Mesenchymal stem cell (in vitro differentiated cells and primary cell): ENCODE measurements around the gene MVP.

Source experiments
- DNase-seq: peaks from one replicate; pipeline ENCODE4 v3.0.0-alpha.2; 2013
- H2AFZ ChIP-seq: one replicate; pipeline ENCODE4 v1.6.1; 2013; ENCODE audit warnings: low read depth, mild to moderate bottlenecking, control low read depth, inconsistent platforms, low read length, moderate library complexity
- H2AK5ac ChIP-seq: 2 replicates; pipeline ENCODE4 v1.6.1; 2013; ENCODE audit warnings: low read length, moderate library complexity, mild to moderate bottlenecking, inconsistent platforms; ENCODE audit not compliant: severe bottlenecking
- H2BK120ac ChIP-seq: one replicate; pipeline ENCODE4 v1.6.1; 2013; ENCODE audit warnings: low read depth, mild to moderate bottlenecking, inconsistent platforms, low read length, moderate library complexity
- H2BK12ac ChIP-seq, 2 experiments: one replicate each; pipeline ENCODE4 v1.6.1; 2013; ENCODE audit warnings: inconsistent platforms in 2 of 2, low read length in 2 of 2, mild to moderate bottlenecking in 2 of 2, moderate library complexity in 2 of 2, control low read depth in 1 of 2
- H2BK15ac ChIP-seq: one replicate; pipeline ENCODE4 v1.6.1; 2013; ENCODE audit warnings: mild to moderate bottlenecking, low read depth, inconsistent platforms; ENCODE audit not compliant: poor library complexity, severe bottlenecking
- H2BK5ac ChIP-seq: 2 replicates; pipeline ENCODE4 v1.6.1; 2013; ENCODE audit warnings: low read depth, mild to moderate bottlenecking, low read length, control low read depth, inconsistent platforms; ENCODE audit not compliant: poor library complexity, severe bottlenecking
- H3K14ac ChIP-seq, 2 experiments: one replicate each; pipeline ENCODE4 v1.6.1; 2013; ENCODE audit warnings: inconsistent platforms in 2 of 2, low read length in 2 of 2, control low read depth in 1 of 2, mild to moderate bottlenecking in 1 of 2, moderate library complexity in 1 of 2
- H3K18ac ChIP-seq, 2 experiments: one replicate each; pipeline ENCODE4 v1.6.1; 2013; ENCODE audit warnings: inconsistent platforms in 2 of 2, low read length in 2 of 2, control low read depth in 1 of 2, low read depth in 1 of 2, mild to moderate bottlenecking in 1 of 2
- H3K23ac ChIP-seq, 2 experiments: one replicate each; pipeline ENCODE4 v1.6.1; 2013; ENCODE audit warnings: inconsistent platforms in 2 of 2, low read length in 2 of 2, mild to moderate bottlenecking in 2 of 2, moderate library complexity in 2 of 2, control low read depth in 1 of 2
- H3K27ac ChIP-seq: 2 replicates; pipeline ENCODE4 v1.5.1; 2013; ENCODE audit warnings: mild to moderate bottlenecking, moderate library complexity, low read length, control low read depth, inconsistent platforms; ENCODE audit not compliant: poor library complexity, severe bottlenecking
- H3K27me3 ChIP-seq, 2 experiments: 2 replicates each; pipeline versions ENCODE4 v1.6.1 to v1.7.0; 2013; ENCODE audit warnings: low read length in 2 of 2, mild to moderate bottlenecking in 2 of 2, moderate library complexity in 2 of 2, control low read depth in 1 of 2, inconsistent platforms in 1 of 2; ENCODE audit not compliant: control insufficient read depth in 1 of 2, insufficient read depth in 1 of 2
- H3K36me3 ChIP-seq, 2 experiments: 2 replicates each; pipeline versions ENCODE4 v1.6.1 to v1.7.0; 2013; ENCODE audit warnings: low read length in 2 of 2, control low read depth in 1 of 2, inconsistent platforms in 1 of 2, low read depth in 1 of 2, mild to moderate bottlenecking in 1 of 2; ENCODE audit not compliant: insufficient read depth in 2 of 2, control insufficient read depth in 1 of 2
- H3K4ac ChIP-seq, 2 experiments: one replicate each; pipeline ENCODE4 v1.6.1; 2013; ENCODE audit warnings: inconsistent platforms in 2 of 2, low read length in 2 of 2, mild to moderate bottlenecking in 2 of 2, moderate library complexity in 2 of 2, control low read depth in 1 of 2, low read depth in 1 of 2
- H3K4me1 ChIP-seq: 2 replicates; pipeline ENCODE4 v1.6.1; 2013; ENCODE audit warnings: low read depth, low read length, control low read depth; ENCODE audit not compliant: control insufficient read depth, insufficient read depth
- H3K4me2 ChIP-seq: 2 replicates; pipeline ENCODE4 v1.6.1; 2013; ENCODE audit warnings: low read length, mild to moderate bottlenecking, inconsistent platforms; ENCODE audit not compliant: poor library complexity, severe bottlenecking
- H3K4me3 ChIP-seq, 2 experiments: 2 replicates each; pipeline versions ENCODE4 v1.5.1 to v1.7.0; 2013; ENCODE audit warnings: low read length in 2 of 2, mild to moderate bottlenecking in 2 of 2, control low read depth in 1 of 2, low read depth in 1 of 2; ENCODE audit not compliant: insufficient read depth in 1 of 2
- H3K79me1 ChIP-seq: replicated peaks from 2 replicates; pipeline ENCODE4 v1.6.1; 2013; ENCODE audit warnings: mild to moderate bottlenecking, control low read depth, low read length, inconsistent platforms; ENCODE audit not compliant: poor library complexity, severe bottlenecking
- H3K9ac ChIP-seq: 2 replicates; pipeline ENCODE4 v1.7.0; 2013; ENCODE audit warnings: mild to moderate bottlenecking, low read length, moderate library complexity
- H3K9me3 ChIP-seq: 2 replicates; pipeline ENCODE4 v1.7.0; 2013; ENCODE audit warnings: mild to moderate bottlenecking, low read length; ENCODE audit not compliant: control insufficient read depth
- H4K8ac ChIP-seq: one replicate; pipeline ENCODE4 v1.6.1; 2013; ENCODE audit warnings: inconsistent platforms, mild to moderate bottlenecking, low read length, moderate library complexity
- H4K91ac ChIP-seq: one replicate; pipeline ENCODE4 v1.6.1; 2013; ENCODE audit warnings: mild to moderate bottlenecking, low read length, inconsistent platforms
- WGBS: methylation state at CpG from one replicate; pipeline ENCODE4 v1.1.7; 2013; ENCODE audit warnings: mixed read lengths; 5-methylcytosine and 5-hydroxymethylcytosine counted together

MVP gene

DNA sequence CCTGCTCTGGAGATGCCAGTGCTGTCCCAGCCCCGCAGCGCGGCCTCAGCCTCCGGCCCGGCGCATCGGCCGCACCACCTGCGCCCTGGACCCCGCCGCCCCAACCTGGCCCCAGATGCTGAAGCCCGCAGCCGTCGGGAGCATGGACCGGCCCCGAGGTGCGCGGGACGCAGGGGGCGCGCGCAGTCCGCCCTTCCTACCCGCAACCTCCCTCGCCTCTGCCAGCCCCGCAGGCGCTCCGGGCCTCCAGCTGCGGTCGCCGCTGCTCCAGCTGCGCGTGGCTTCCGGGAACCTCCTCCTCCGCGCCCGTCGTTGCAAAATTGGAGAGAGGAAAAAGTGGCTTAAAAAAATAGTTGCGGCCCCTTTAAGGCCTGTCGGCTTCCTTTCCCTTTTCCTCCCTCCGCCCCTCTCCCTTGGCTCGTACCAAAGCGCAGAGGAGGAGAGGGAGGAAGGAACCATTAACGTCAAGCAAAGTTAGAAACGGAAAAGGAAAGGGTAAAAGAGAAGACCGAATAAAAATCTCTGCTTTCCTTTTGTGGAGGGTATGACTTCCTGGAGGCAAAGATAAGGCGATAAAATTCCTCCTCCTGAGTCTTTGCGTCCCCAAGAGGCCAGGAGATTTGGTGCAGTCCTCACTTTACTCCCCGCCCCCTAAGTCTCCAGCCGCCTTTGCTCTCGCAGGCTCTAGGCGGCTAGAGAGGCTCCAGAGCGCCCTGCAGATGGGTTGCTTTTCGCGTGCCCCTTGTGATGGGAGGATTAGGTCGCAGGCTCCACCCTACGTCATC is 42.8 kb downstream of the MVP start, which contains the start of gene CDIPT:
CDIPT (minus strand) TSS at position 343 of the 785 bp plus-strand sequence. CDS start 369 bp downstream, outside the sequence.
- WGBS: under 1% methylated on average over 27 of the region's 57 CpGs
- Histone ChIP-seq H2AFZ (peak within 1 kb of the TSS; percentile 80), H3K23ac (peak within 1 kb of the TSS in 1 of 2 experiments; percentile 67), H3K4me3 (peak within 1 kb of the TSS; percentile 96 to 97), H3K79me1 (peaks cover 12% of the 10 kb centered on the region), H2BK5ac (peak within 1 kb of the TSS; percentile 80), H3K9me3 (no peaks in the 10 kb centered on the region), H4K8ac (peak within 1 kb of the TSS; percentile 86), H3K36me3 (peaks cover 27 to 32% of the 10 kb centered on the region in 2 experiments), H3K27ac (peak within 1 kb of the TSS; percentile 90), H3K4me2 (peak within 1 kb of the TSS; percentile 51), H2BK15ac (peak within 1 kb of the TSS; percentile 93), H3K27me3 (no peaks in the 10 kb centered on the region), H3K4me1 (peaks cover 10% of the 10 kb centered on the region), H3K14ac (peak within 1 kb of the TSS in 1 of 2 experiments; percentile 85), H3K4ac (peak within 1 kb of the TSS in 1 of 2 experiments; percentile 81), H2AK5ac (no peak within 1 kb of the TSS), H2BK12ac (peak within 1 kb of the TSS in 1 of 2 experiments; percentile 24), H2BK120ac (no peak within 1 kb of the TSS), H3K18ac (peak within 1 kb of the TSS; percentile 62 to 88), H4K91ac (peak within 1 kb of the TSS; percentile 47), H3K9ac (peak within 1 kb of the TSS; percentile 92)
- DNase-seq: peak; percentile 97

DNA sequence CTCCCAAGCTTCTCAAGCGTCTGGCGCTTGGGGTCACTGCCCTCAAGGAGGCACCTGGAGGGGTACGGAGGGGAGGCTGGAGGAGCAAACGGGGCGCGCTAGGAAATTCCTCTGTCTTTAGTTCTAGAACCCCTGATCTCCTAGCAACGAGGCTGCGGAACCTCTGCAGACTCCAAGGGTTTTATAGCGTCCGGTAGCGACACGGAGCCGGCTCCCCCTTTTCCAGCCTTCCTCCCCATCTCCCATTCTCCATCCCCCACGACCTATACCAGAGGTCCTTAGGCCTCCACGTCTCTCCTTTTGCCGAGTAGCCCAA is 43.4 kb downstream of the MVP start:
- 43% methylated on average over 14 of the region's 16 CpGs for WGBS
- no peak overlapping the region for H3K18ac ChIP-seq
- H3K14ac ChIP-seq: no peak overlapping the region
- H3K9me3 ChIP-seq: no peaks in the 10 kb centered on the region
- H3K36me3 ChIP-seq: peaks cover 23 to 27% of the 10 kb centered on the region in 2 experiments
- H3K4me3 ChIP-seq: peak overlapping the region in 1 of 2 experiments; percentile 97
- peaks cover 10% of the 10 kb centered on the region for H3K4me1 ChIP-seq
- no peak overlapping the region for H2AFZ ChIP-seq
- DNase-seq: no peak
- H3K23ac ChIP-seq: no peak overlapping the region
- H3K4ac ChIP-seq: no peak overlapping the region
- H3K9ac ChIP-seq: peak overlapping the region; percentile 92
- H2BK12ac ChIP-seq: peak overlapping the region in 1 of 2 experiments; percentile 24
- no peak overlapping the region for H2BK5ac ChIP-seq
- no peak overlapping the region for H3K27ac ChIP-seq
- no peaks in the 10 kb centered on the region for H3K27me3 ChIP-seq
- H4K91ac ChIP-seq: no peak overlapping the region
- no peak overlapping the region for H2BK15ac ChIP-seq
- no peak overlapping the region for H2BK120ac ChIP-seq
- H2AK5ac ChIP-seq: no peak overlapping the region
- H4K8ac ChIP-seq: peak overlapping the region; percentile 86
- H3K4me2 ChIP-seq: peak overlapping the region; percentile 45
- peaks cover 12% of the 10 kb centered on the region for H3K79me1 ChIP-seq

DNA sequence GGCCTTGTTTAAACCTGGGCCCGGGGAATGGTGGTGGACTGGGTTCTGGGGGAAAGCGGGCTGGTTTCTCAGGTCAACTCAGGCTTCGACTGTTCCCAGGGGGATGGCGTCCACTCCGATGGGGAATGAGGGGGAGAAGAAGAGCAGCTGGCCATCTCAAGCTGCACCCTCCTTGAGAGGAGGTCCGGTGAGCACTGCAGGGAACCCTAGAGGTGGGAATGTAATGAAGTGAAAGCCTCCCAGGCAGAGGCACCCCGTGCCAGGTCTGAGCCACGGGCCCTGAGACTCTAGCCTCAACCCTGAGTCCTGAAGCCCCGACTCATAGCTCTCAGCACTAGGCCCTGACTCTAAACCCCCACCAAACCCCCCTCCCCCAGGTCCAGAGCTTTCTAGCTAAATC is 43.9 kb downstream of the MVP start:
- peaks cover 12% of the 10 kb centered on the region for H3K79me1 ChIP-seq
- H3K4ac ChIP-seq: no peak overlapping the region
- H3K4me3 ChIP-seq: no peak overlapping the region
- peaks cover 18 to 22% of the 10 kb centered on the region in 2 experiments for H3K36me3 ChIP-seq
- H2BK15ac ChIP-seq: no peak overlapping the region
- no peak for DNase-seq
- no peak overlapping the region for H3K4me2 ChIP-seq
- no peak overlapping the region for H2AK5ac ChIP-seq
- no peaks in the 10 kb centered on the region for H3K27me3 ChIP-seq
- H4K8ac ChIP-seq: no peak overlapping the region
- no peak overlapping the region for H3K27ac ChIP-seq
- no peak overlapping the region for H3K14ac ChIP-seq
- no peak overlapping the region for H3K23ac ChIP-seq
- 85% methylated on average over 9 of the region's 9 CpGs for WGBS
- no peak overlapping the region for H2BK5ac ChIP-seq
- H3K9ac ChIP-seq: no peak overlapping the region
- no peak overlapping the region for H2BK120ac ChIP-seq
- H2BK12ac ChIP-seq: no peak overlapping the region
- no peaks in the 10 kb centered on the region for H3K9me3 ChIP-seq
- no peak overlapping the region for H3K18ac ChIP-seq
- H3K4me1 ChIP-seq: peaks cover 10% of the 10 kb centered on the region
- H4K91ac ChIP-seq: no peak overlapping the region
- H2AFZ ChIP-seq: no peak overlapping the region

DNA sequence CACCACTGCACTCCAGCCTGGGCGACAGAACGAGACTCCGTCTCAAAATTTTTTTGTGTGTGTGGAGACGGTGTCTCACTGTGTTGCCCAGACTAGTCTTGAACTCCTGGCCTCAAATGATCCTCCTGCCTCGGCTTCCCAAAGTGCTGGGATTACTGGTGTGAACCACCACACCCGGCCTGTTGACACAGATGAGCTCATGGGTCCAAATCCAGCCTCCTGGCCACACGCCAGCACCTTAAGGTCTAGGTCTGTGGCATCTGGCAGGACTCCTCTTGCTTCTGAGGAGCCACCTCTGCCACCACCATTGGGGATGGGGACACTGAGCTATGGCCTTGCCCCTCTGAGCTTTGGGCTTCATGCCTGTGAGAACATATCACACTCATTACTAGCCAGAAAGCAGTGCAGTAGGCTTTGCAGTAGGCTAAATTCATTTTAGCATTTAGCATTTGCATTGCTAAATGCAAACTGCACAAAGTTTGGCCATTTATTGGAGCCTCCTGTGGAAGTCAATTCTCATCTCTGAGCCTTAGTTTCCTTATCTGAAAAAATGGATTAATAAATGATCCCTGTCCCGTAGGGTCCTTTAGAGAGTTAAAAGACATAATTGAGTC is 48.2 kb downstream of the MVP start:
- Histone ChIP-seq H2BK12ac (no peak overlapping the region), H3K27ac (no peak overlapping the region), H2AFZ (no peak overlapping the region), H3K14ac (no peak overlapping the region), H3K27me3 (peaks cover 0 to 6% of the 10 kb centered on the region in 2 experiments), H2AK5ac (no peak overlapping the region), H2BK15ac (no peak overlapping the region), H4K91ac (no peak overlapping the region), H3K9ac (no peak overlapping the region), H3K4me3 (no peak overlapping the region), H3K4me2 (no peak overlapping the region), H3K36me3 (peaks cover 0 to 24% of the 10 kb centered on the region in 2 experiments), H4K8ac (no peak overlapping the region), H3K4ac (no peak overlapping the region), H3K23ac (no peak overlapping the region), H3K4me1 (peaks cover 4% of the 10 kb centered on the region), H3K79me1 (no peaks in the 10 kb centered on the region), H3K9me3 (no peaks in the 10 kb centered on the region), H2BK120ac (no peak overlapping the region), H3K18ac (no peak overlapping the region), H2BK5ac (no peak overlapping the region)
- WGBS: 91% methylated on average over 8 of the region's 8 CpGs
- no peak for DNase-seq
